T-helper 2 cell treated with Interferon-gamma antibody and Interleukin-4, amounts not matched to agents 5 μg/mL and 100 μg/mL, for 36 hours (primary cell): ENCODE data around the gene DIAPH3.

Experiments used
- DNase-seq: peaks from one replicate; pipeline ENCODE4 v3.0.0; 2021; ENCODE audit warnings: low spot score
- H3K27ac Mint-ChIP-seq: one replicate; pipeline ENCODE4 v1.8.0; 2021; ENCODE audit warnings: mild to moderate bottlenecking, mixed read lengths
- H3K27me3 Mint-ChIP-seq: one replicate; pipeline ENCODE4 v1.8.0; 2021; ENCODE audit warnings: low read depth, mixed read lengths
- H3K36me3 Mint-ChIP-seq: one replicate; pipeline ENCODE4 v1.8.0; 2021; ENCODE audit warnings: low read depth, mixed read lengths
- H3K4me1 Mint-ChIP-seq: one replicate; pipeline ENCODE4 v1.8.0; 2021; ENCODE audit warnings: low read depth, mixed read lengths
- H3K4me3 Mint-ChIP-seq: one replicate; pipeline ENCODE4 v1.8.0; 2022; ENCODE audit warnings: mild to moderate bottlenecking, moderate library complexity, mixed read lengths
- H3K9me3 Mint-ChIP-seq: one replicate; pipeline ENCODE4 v1.8.0; 2021; ENCODE audit warnings: mixed read lengths

Gene DIAPH3

DNA sequence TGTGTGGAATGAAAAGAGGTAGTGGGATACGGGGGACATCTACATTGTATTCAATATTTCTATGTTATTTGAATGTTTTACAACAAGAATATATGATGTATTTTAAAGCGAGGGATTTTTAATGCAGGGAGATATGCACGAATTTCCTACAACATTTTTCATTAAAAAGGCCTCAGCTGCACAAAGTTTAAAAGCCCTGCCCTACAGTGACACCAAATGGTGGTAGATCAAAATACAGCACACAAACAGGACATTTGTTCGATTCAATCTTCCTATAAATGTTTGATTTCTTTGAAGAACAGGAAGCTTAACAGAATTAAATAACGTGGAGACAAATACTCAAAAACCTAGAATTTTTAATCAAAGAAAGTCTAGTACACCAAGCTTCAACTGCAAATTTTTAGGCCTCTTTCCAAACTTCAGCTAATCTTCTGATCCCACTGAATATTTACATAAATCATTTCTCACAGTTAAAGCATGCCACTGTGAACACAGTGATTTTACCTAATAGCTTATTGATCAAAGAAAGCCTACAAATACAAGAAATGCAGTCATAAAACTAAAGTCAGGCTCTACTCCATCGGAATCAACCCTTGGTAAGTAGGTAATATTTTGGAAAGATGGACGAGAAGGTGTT is 257.2 kb downstream of the DIAPH3 start:
- no peak for DNase-seq
- H3K27me3 Mint-ChIP-seq = no peaks in the 10 kb centered on the region
- H3K4me3 Mint-ChIP-seq = no peak overlapping the region
- no peak overlapping the region for H3K27ac Mint-ChIP-seq
- peaks cover 2% of the 10 kb centered on the region for H3K4me1 Mint-ChIP-seq
- H3K36me3 Mint-ChIP-seq = peaks cover 4% of the 10 kb centered on the region
- H3K9me3 Mint-ChIP-seq = no peaks in the 10 kb centered on the region

DNA sequence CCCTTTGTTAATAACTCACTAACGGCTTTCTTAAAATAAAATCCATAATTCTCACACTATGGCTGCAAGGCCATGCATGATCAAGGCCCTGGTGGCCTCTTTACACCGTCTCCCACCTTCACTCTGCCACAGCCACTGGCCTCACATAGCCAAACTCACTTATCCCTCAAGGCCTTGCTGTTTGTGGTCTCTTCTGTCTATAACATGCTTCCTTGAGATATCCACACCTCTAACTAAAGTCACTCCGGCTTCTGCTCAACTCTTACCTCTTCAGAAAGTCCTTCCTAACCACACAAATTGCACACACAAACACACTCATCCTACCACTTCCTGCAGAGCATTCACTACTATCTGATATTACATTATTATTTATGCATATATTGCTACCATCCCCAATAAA is 262.5 kb downstream of the DIAPH3 start:
- peaks cover 2% of the 10 kb centered on the region for H3K36me3 Mint-ChIP-seq
- no peak overlapping the region for H3K4me3 Mint-ChIP-seq
- H3K27ac Mint-ChIP-seq = peak overlapping the region; percentile 6
- no peaks in the 10 kb centered on the region for H3K9me3 Mint-ChIP-seq
- H3K4me1 Mint-ChIP-seq = peaks cover 7% of the 10 kb centered on the region
- no peak for DNase-seq
- no peaks in the 10 kb centered on the region for H3K27me3 Mint-ChIP-seq

- no peaks in the 10 kb centered on the region for H3K9me3 Mint-ChIP-seq
- H3K27me3 Mint-ChIP-seq = no peaks in the 10 kb centered on the region
These were observed 265.7 kb downstream of the DIAPH3 start for GRCh38 chr13:59898066-59898465.

DNA sequence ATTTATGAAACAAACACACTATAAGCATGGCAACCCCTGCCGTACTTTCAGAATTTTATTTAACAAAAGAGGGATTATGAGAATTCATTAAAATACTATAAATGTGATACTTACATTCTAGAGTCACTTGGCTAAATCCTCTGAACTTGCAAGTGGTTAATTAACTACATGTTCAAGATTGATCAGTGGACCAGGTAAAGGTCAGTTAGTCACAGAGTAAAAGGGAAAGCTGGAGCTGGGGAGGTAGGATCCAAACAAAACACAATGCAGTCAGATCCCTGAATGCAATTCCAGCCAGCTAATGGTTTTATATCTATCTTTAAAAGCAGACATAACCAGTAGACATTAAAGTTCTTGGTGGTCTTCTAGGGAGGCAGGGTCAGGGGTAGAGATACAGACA is 270.5 kb downstream of the DIAPH3 start:
- Mint-ChIP-seq H3K36me3 (peaks cover 4% of the 10 kb centered on the region), H3K27ac (no peak overlapping the region), H3K4me3 (no peak overlapping the region), H3K9me3 (no peaks in the 10 kb centered on the region), H3K27me3 (no peaks in the 10 kb centered on the region), H3K4me1 (no peaks in the 10 kb centered on the region)
- DNase-seq = no peak

More at GRCh38 chr13:59898066-59898465, 265.7 kb downstream of the DIAPH3 start:
- no peak for DNase-seq
- H3K27ac Mint-ChIP-seq = no peak overlapping the region
- H3K36me3 Mint-ChIP-seq = peaks cover 6% of the 10 kb centered on the region
- H3K4me1 Mint-ChIP-seq = peaks cover 7% of the 10 kb centered on the region
- H3K4me3 Mint-ChIP-seq = no peak overlapping the region

GRCh38 chr13:59891053-59891452 is 272.7 kb downstream of the DIAPH3 start:
- Mint-ChIP-seq H3K36me3 (peaks cover 4% of the 10 kb centered on the region), H3K27me3 (no peaks in the 10 kb centered on the region), H3K4me3 (no peak overlapping the region), H3K4me1 (no peaks in the 10 kb centered on the region), H3K9me3 (no peaks in the 10 kb centered on the region), H3K27ac (no peak overlapping the region)
- no peak for DNase-seq

GRCh38 chr13:59890054-59890453 is 273.7 kb downstream of the DIAPH3 start:
- Mint-ChIP-seq H3K9me3 (no peaks in the 10 kb centered on the region), H3K36me3 (peaks cover 4% of the 10 kb centered on the region), H3K27ac (no peak overlapping the region), H3K27me3 (no peaks in the 10 kb centered on the region), H3K4me1 (no peaks in the 10 kb centered on the region), H3K4me3 (no peak overlapping the region)
- DNase-seq = no peak

DNA sequence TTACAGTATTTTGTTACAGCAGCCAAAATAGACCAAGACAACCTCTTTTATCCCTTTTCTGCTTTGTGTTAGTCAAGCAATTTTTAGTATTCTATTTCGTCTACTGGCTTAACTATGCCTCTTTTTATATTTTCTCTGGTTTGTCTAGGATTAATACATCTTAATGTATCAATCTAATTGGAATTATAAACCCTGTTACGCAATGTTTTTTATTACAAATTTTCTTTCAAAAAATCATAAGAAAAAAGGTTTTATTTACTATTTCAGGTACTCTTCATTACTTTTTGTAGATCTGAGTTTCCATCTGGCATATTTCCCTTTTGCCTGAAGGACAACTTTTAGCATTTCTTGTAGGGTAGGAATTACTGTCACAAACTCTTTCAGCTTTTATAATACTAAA is 275.3 kb downstream of the DIAPH3 start:
- Mint-ChIP-seq H3K27me3 (no peaks in the 10 kb centered on the region), H3K9me3 (no peaks in the 10 kb centered on the region), H3K4me3 (no peak overlapping the region), H3K27ac (no peak overlapping the region), H3K4me1 (no peaks in the 10 kb centered on the region), H3K36me3 (no peaks in the 10 kb centered on the region)
- DNase-seq = no peak

GRCh38 chr13:59885076-59885475 is 278.7 kb downstream of the DIAPH3 start:
- Mint-ChIP-seq H3K9me3 (no peaks in the 10 kb centered on the region), H3K36me3 (no peaks in the 10 kb centered on the region), H3K27me3 (no peaks in the 10 kb centered on the region), H3K4me1 (no peaks in the 10 kb centered on the region), H3K27ac (no peak overlapping the region), H3K4me3 (no peak overlapping the region)
- DNase-seq = no peak

- no peak overlapping the region for H3K4me3 Mint-ChIP-seq
- no peaks in the 10 kb centered on the region for H3K4me1 Mint-ChIP-seq
- H3K36me3 Mint-ChIP-seq = no peaks in the 10 kb centered on the region
- DNase-seq = no peak
- H3K27me3 Mint-ChIP-seq = no peaks in the 10 kb centered on the region
- H3K9me3 Mint-ChIP-seq = no peaks in the 10 kb centered on the region
- no peak overlapping the region for H3K27ac Mint-ChIP-seq
These were observed 279.8 kb downstream of the DIAPH3 start for GRCh38 chr13:59883885-59884284.

DNA sequence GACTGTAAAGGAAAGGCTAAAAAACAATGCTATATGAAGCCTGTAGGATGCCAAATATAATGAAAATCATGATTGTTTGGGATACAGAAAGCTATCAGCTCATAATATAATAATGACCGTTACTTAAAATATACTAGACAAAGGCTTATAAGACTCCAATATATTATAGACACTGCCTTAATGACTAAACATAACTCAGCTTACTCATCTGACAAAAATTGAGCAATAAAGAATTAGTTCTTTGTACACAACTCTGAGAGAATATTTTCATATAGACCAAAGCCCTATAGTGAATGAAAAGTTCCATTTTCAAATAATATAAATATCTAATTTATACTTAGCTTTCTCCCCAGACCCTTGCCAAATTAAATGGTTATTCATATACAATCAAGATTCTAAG is 283.3 kb downstream of the DIAPH3 start:
- no peaks in the 10 kb centered on the region for H3K27me3 Mint-ChIP-seq
- no peak for DNase-seq

DNA sequence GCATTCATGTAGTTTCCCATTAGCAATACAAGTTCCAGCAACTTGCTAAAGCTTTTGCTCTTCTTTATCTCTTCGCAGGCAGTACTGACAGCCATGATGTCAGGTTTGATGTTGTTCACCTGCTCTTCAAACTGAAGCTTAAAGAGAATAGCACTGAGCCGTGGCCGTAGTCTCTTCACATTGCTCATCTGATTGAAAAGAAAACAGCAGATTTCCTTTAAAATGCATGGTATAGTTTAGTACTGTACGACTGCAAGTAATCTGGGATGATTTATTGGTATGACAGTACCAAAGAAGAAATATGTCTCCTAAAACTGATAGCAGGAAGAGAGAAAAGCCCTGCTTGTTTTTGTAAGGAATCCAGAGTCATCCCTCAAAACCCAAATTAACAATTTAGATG is 284.4 kb downstream of the DIAPH3 start:
- Mint-ChIP-seq H3K4me1 (no peaks in the 10 kb centered on the region), H3K4me3 (no peak overlapping the region), H3K9me3 (no peaks in the 10 kb centered on the region), H3K27me3 (no peaks in the 10 kb centered on the region), H3K36me3 (peaks cover 7% of the 10 kb centered on the region), H3K27ac (no peak overlapping the region)
- no peak for DNase-seq

More for the DNA sequence above, 283.3 kb downstream of the DIAPH3 start:
- Mint-ChIP-seq H3K27ac (no peak overlapping the region), H3K9me3 (no peaks in the 10 kb centered on the region), H3K4me3 (no peak overlapping the region), H3K4me1 (no peaks in the 10 kb centered on the region), H3K36me3 (peaks cover 7% of the 10 kb centered on the region)

DNA sequence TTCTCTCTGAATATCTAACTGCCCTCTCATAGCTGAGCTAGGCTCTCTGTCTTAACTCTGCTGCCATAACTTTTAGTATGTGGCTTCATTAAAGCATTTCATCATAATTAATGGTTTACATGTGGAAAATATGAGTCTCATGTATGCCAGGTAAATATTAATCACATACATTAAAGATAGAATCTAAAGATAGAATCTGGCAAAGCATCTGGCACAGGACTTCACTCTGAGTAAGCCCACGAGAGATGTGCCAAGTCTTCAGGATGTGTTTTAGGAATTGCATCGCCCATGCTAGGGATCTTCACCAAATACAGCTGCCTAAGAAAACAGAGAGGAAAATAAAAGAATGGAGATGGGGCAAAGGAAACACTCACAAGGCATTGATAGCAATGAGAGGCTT is 285.8 kb downstream of the DIAPH3 start:
- Mint-ChIP-seq H3K27me3 (no peaks in the 10 kb centered on the region), H3K9me3 (no peaks in the 10 kb centered on the region), H3K27ac (no peak overlapping the region), H3K36me3 (peaks cover 7% of the 10 kb centered on the region), H3K4me3 (no peak overlapping the region), H3K4me1 (no peaks in the 10 kb centered on the region)
- DNase-seq = no peak

GRCh38 chr13:59874973-59875372 is 288.8 kb downstream of the DIAPH3 start:
- Mint-ChIP-seq H3K27ac (no peak overlapping the region), H3K27me3 (no peaks in the 10 kb centered on the region), H3K36me3 (peaks cover 7% of the 10 kb centered on the region), H3K4me1 (no peaks in the 10 kb centered on the region), H3K4me3 (no peak overlapping the region), H3K9me3 (no peaks in the 10 kb centered on the region)
- no peak for DNase-seq

- Mint-ChIP-seq H3K9me3 (no peaks in the 10 kb centered on the region), H3K36me3 (peaks cover 7% of the 10 kb centered on the region), H3K27ac (no peak overlapping the region), H3K4me1 (no peaks in the 10 kb centered on the region), H3K27me3 (no peaks in the 10 kb centered on the region), H3K4me3 (no peak overlapping the region)
- no peak for DNase-seq
These were observed 289.9 kb downstream of the DIAPH3 start for GRCh38 chr13:59873856-59874255.

DNA sequence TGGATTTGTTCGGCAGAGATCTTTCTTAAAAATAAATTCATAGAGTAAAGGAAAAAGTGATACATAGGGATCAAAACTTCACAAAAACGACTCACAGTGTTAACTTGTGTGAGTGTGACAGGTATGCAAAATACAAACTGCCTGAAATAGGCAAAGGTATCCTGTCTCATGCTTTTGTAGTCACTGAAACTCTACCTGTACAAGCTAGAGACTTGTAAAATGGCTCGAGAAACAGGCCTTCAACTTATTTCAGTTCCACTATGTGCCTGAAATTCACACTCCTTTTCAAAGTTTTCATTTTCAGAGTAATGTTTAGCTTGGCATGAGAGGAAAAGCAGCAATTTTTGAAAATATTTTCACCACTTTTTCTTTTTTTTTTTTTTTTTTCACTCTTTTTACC is 290.4 kb downstream of the DIAPH3 start:
- Mint-ChIP-seq H3K4me1 (no peaks in the 10 kb centered on the region), H3K9me3 (no peaks in the 10 kb centered on the region), H3K27me3 (no peaks in the 10 kb centered on the region), H3K27ac (no peak overlapping the region), H3K36me3 (peaks cover 7% of the 10 kb centered on the region), H3K4me3 (no peak overlapping the region)
- DNase-seq = no peak
